GM23338 (cell line): ENCODE measurements around the gene MORC4. TPM values are rescaled to one million over a fixed set of nuclear protein-coding genes. Genes with fewer than 3 reads are reported as not detected.

Experiments used
- ATAC-seq: fragments of 200-7000 bp; cut with Tn5 transposase; 3 replicates; pipeline ENCODE4 v1.9.1; 2020
- DNase-seq: peaks from one replicate; pipeline ENCODE4 v3.0.0-alpha.2; 2015; ENCODE audit warnings: low spot score
- H2AFZ ChIP-seq: fragments of 200-600 bp; sonication (generic); 2 replicates; pipeline ENCODE4 v1.8.0; 2016; ENCODE audit warnings: antibody characterized with exemption, mild to moderate bottlenecking, moderate library complexity
- H3F3A ChIP-seq: fragments of 200-600 bp; sonication (generic); replicated peaks from 2 replicates; pipeline ENCODE4 v1.8.0; 2017; ENCODE audit warnings: antibody characterized with exemption, mixed run types, low read depth
- H3K27ac ChIP-seq: fragments of 200-600 bp; sonication (generic); 2 replicates; pipeline ENCODE4 v1.6.1; 2016; ENCODE audit warnings: low read depth
- H3K27me3 ChIP-seq: fragments of 200-600 bp; sonication (generic); 2 replicates; pipeline ENCODE4 v1.8.0; 2016; ENCODE audit warnings: mild to moderate bottlenecking, mixed run types, moderate library complexity; ENCODE audit not compliant: insufficient read depth
- H3K36me3 ChIP-seq: fragments of 200-600 bp; sonication (generic); 2 replicates; pipeline ENCODE4 v1.8.0; 2016; ENCODE audit warnings: mild to moderate bottlenecking; ENCODE audit not compliant: insufficient read depth
- H3K4me1 ChIP-seq: fragments of 200-600 bp; sonication (generic); 2 replicates; pipeline ENCODE4 v1.8.0; 2016; ENCODE audit warnings: mild to moderate bottlenecking, moderate library complexity; ENCODE audit not compliant: insufficient read depth
- H3K4me2 ChIP-seq: fragments of 200-600 bp; sonication (generic); 2 replicates; pipeline ENCODE4 v1.7.1; 2017; ENCODE audit warnings: mixed run types
- H3K4me3 ChIP-seq: fragments of 200-600 bp; sonication (generic); 2 replicates; pipeline ENCODE4 v1.6.1; 2016; ENCODE audit warnings: mixed run types
- H3K79me2 ChIP-seq: fragments of 200-600 bp; sonication (generic); replicated peaks from 2 replicates; pipeline ENCODE4 v1.8.0; 2017; ENCODE audit warnings: mild to moderate bottlenecking; ENCODE audit not compliant: insufficient read depth
- H3K9me2 ChIP-seq: fragments of 200-600 bp; sonication (generic); 2 replicates; pipeline ENCODE4 v1.8.0; 2017; ENCODE audit not compliant: insufficient read depth
- H4K20me1 ChIP-seq: fragments of 200-600 bp; sonication (generic); replicated peaks from 2 replicates; pipeline ENCODE4 v1.8.0; 2017; ENCODE audit warnings: mild to moderate bottlenecking; ENCODE audit not compliant: insufficient read depth
- H3K27ac Mint-ChIP-seq: 2 replicates; pipeline ENCODE4 v1.8.0; 2020; ENCODE audit warnings: inconsistent platforms, mild to moderate bottlenecking, moderate library complexity, mixed read lengths
- H3K27me3 Mint-ChIP-seq: 3 replicates; pipeline ENCODE4 v1.8.0; 2022; ENCODE audit warnings: low read depth, mild to moderate bottlenecking, moderate library complexity, mixed read lengths, inconsistent platforms; ENCODE audit not compliant: insufficient read depth, poor library complexity
- H3K36me3 Mint-ChIP-seq: 3 replicates; pipeline ENCODE4 v1.8.0; 2021; ENCODE audit warnings: low read depth, mild to moderate bottlenecking, inconsistent platforms, moderate library complexity, mixed read lengths
- H3K4me1 Mint-ChIP-seq: 3 replicates; pipeline ENCODE4 v1.8.0; 2020; ENCODE audit warnings: mild to moderate bottlenecking, inconsistent platforms, mixed read lengths
- H3K4me3 Mint-ChIP-seq: 3 replicates; pipeline ENCODE4 v1.8.0; 2021; ENCODE audit warnings: moderate library complexity, mild to moderate bottlenecking, inconsistent platforms, mixed read lengths
- H3K9me3 Mint-ChIP-seq: 3 replicates; pipeline ENCODE4 v1.8.0; 2020; ENCODE audit warnings: moderate library complexity, mild to moderate bottlenecking, inconsistent platforms, mixed read lengths
- CREB1 ChIP-seq: fragments of 250-450 bp; sonication (Bioruptor Pico); IDR thresholded peaks from 2 replicates; pipeline ENCODE4 v1.5.0; 2020; ENCODE audit warnings: low read depth, mild to moderate bottlenecking, moderate library complexity
- EZH2phosphoT487 ChIP-seq: fragments of 200-600 bp; sonication (generic); IDR thresholded peaks from one replicate; pipeline ENCODE4 v1.8.1; 2018; ENCODE audit warnings: antibody characterized with exemption; ENCODE audit not compliant: unreplicated experiment
- JUNB ChIP-seq: IDR thresholded peaks from one replicate; pipeline ENCODE4 v1.6.1; 2016; ENCODE audit warnings: antibody characterized with exemption; ENCODE audit not compliant: unreplicated experiment
- NANOG ChIP-seq: IDR thresholded peaks from 2 replicates; pipeline ENCODE4 v1.6.1; 2016; ENCODE audit warnings: antibody characterized with exemption, borderline replicate concordance
- POLR2AphosphoS5 ChIP-seq: IDR thresholded peaks from 2 replicates; pipeline ENCODE4 v1.6.1; 2016; ENCODE audit warnings: antibody characterized with exemption, low read depth
- STAT1 ChIP-seq: IDR thresholded peaks from one replicate; pipeline ENCODE4 v1.6.1; 2016; ENCODE audit warnings: antibody characterized with exemption; ENCODE audit not compliant: unreplicated experiment
- ZNF114 ChIP-seq: fragments of 250-450 bp; sonication (Bioruptor Pico); IDR thresholded peaks from 2 replicates; pipeline ENCODE4 v1.5.0; 2020; ENCODE audit warnings: mild to moderate bottlenecking, moderate library complexity
- polyA plus RNA-seq: library from polyadenylated mRNA; unstranded; fragments of >200 nt; fragmentation: Nextera tagmentation; extraction: Ambion mirVana; gene quantifications from 2 replicates; pipeline ENCODE4 v1.2.1, GENCODE V29; 2016
- total RNA-seq: library from RNA; depleted of rRNA; stranded (reverse); fragments of >200 nt; shearing (Covaris generic); gene quantifications from 2 replicates; pipeline ENCODE4 v1.2.3, GENCODE V29; 2014
- TF ChIP-seq, protein P1 (sequence below): IDR thresholded peaks from 2 replicates; pipeline ENCODE4 v1.6.1; 2016; ENCODE audit warnings: antibody characterized with exemption
- TF ChIP-seq, protein P2 (sequence below): IDR thresholded peaks from one replicate; pipeline ENCODE4 v1.6.1; 2018; ENCODE audit warnings: antibody characterized with exemption; ENCODE audit not compliant: unreplicated experiment
- TF ChIP-seq, protein P3 (sequence below): fragments of 250-450 bp; sonication (Bioruptor Pico); IDR thresholded peaks from 2 replicates; pipeline ENCODE4 v1.5.0; 2020; ENCODE audit warnings: mild to moderate bottlenecking, moderate library complexity

Gene MORC4
- total and polyA plus RNA-seq, 2 experiments from 2014 or later = 1.6 to 1.7 TPM

DNA sequence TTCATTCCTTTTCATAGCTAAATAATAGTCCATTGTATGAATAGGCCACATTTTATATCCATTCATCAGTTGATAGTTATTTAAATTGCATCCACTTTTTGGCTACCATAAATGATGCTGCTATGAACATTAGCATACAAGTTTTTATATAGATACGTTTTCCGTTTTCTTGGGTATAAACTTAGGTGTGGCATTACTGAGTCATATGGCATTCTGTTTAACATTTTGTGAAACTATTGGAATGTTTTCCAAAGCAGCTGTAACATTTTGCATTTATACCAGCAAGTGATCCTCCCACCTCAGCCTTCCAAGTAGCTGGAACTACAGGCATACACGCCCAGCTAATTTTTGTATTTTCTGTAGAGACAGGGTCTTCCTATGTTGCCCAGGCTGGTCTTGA, 53.5 kb downstream of the MORC4 start:
- no peaks in the 10 kb centered on the region for H3F3A ChIP-seq
- no peaks in the 10 kb centered on the region for H3K4me1 Mint-ChIP-seq
- no peaks in the 10 kb centered on the region for H3K27me3 Mint-ChIP-seq
- H4K20me1 ChIP-seq = no peaks in the 10 kb centered on the region
- no peaks in the 10 kb centered on the region for H3K27me3 ChIP-seq
- H3K79me2 ChIP-seq = no peaks in the 10 kb centered on the region
- no peak overlapping the region for H3K27ac Mint-ChIP-seq
- H3K4me2 ChIP-seq = no peak overlapping the region
- H3K4me1 ChIP-seq = no peaks in the 10 kb centered on the region
- H2AFZ ChIP-seq = no peak overlapping the region
- no peak overlapping the region for H3K4me3 Mint-ChIP-seq
- H3K9me2 ChIP-seq = no peaks in the 10 kb centered on the region
- H3K36me3 ChIP-seq = no peaks in the 10 kb centered on the region
- TF ChIP-seq, protein P1, sequence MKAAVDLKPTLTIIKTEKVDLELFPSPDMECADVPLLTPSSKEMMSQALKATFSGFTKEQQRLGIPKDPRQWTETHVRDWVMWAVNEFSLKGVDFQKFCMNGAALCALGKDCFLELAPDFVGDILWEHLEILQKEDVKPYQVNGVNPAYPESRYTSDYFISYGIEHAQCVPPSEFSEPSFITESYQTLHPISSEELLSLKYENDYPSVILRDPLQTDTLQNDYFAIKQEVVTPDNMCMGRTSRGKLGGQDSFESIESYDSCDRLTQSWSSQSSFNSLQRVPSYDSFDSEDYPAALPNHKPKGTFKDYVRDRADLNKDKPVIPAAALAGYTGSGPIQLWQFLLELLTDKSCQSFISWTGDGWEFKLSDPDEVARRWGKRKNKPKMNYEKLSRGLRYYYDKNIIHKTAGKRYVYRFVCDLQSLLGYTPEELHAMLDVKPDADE = no peak
- no peak for TF ChIP-seq EZH2phosphoT487
- no peak for TF ChIP-seq STAT1
- no peak for TF ChIP-seq NANOG
- TF ChIP-seq CREB1 = no peak
- no peak for TF ChIP-seq ZNF114 (CRISPR knock-in tag)
- TF ChIP-seq, protein P2, sequence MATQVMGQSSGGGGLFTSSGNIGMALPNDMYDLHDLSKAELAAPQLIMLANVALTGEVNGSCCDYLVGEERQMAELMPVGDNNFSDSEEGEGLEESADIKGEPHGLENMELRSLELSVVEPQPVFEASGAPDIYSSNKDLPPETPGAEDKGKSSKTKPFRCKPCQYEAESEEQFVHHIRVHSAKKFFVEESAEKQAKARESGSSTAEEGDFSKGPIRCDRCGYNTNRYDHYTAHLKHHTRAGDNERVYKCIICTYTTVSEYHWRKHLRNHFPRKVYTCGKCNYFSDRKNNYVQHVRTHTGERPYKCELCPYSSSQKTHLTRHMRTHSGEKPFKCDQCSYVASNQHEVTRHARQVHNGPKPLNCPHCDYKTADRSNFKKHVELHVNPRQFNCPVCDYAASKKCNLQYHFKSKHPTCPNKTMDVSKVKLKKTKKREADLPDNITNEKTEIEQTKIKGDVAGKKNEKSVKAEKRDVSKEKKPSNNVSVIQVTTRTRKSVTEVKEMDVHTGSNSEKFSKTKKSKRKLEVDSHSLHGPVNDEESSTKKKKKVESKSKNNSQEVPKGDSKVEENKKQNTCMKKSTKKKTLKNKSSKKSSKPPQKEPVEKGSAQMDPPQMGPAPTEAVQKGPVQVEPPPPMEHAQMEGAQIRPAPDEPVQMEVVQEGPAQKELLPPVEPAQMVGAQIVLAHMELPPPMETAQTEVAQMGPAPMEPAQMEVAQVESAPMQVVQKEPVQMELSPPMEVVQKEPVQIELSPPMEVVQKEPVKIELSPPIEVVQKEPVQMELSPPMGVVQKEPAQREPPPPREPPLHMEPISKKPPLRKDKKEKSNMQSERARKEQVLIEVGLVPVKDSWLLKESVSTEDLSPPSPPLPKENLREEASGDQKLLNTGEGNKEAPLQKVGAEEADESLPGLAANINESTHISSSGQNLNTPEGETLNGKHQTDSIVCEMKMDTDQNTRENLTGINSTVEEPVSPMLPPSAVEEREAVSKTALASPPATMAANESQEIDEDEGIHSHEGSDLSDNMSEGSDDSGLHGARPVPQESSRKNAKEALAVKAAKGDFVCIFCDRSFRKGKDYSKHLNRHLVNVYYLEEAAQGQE = no peak
- TF ChIP-seq, protein P3, sequence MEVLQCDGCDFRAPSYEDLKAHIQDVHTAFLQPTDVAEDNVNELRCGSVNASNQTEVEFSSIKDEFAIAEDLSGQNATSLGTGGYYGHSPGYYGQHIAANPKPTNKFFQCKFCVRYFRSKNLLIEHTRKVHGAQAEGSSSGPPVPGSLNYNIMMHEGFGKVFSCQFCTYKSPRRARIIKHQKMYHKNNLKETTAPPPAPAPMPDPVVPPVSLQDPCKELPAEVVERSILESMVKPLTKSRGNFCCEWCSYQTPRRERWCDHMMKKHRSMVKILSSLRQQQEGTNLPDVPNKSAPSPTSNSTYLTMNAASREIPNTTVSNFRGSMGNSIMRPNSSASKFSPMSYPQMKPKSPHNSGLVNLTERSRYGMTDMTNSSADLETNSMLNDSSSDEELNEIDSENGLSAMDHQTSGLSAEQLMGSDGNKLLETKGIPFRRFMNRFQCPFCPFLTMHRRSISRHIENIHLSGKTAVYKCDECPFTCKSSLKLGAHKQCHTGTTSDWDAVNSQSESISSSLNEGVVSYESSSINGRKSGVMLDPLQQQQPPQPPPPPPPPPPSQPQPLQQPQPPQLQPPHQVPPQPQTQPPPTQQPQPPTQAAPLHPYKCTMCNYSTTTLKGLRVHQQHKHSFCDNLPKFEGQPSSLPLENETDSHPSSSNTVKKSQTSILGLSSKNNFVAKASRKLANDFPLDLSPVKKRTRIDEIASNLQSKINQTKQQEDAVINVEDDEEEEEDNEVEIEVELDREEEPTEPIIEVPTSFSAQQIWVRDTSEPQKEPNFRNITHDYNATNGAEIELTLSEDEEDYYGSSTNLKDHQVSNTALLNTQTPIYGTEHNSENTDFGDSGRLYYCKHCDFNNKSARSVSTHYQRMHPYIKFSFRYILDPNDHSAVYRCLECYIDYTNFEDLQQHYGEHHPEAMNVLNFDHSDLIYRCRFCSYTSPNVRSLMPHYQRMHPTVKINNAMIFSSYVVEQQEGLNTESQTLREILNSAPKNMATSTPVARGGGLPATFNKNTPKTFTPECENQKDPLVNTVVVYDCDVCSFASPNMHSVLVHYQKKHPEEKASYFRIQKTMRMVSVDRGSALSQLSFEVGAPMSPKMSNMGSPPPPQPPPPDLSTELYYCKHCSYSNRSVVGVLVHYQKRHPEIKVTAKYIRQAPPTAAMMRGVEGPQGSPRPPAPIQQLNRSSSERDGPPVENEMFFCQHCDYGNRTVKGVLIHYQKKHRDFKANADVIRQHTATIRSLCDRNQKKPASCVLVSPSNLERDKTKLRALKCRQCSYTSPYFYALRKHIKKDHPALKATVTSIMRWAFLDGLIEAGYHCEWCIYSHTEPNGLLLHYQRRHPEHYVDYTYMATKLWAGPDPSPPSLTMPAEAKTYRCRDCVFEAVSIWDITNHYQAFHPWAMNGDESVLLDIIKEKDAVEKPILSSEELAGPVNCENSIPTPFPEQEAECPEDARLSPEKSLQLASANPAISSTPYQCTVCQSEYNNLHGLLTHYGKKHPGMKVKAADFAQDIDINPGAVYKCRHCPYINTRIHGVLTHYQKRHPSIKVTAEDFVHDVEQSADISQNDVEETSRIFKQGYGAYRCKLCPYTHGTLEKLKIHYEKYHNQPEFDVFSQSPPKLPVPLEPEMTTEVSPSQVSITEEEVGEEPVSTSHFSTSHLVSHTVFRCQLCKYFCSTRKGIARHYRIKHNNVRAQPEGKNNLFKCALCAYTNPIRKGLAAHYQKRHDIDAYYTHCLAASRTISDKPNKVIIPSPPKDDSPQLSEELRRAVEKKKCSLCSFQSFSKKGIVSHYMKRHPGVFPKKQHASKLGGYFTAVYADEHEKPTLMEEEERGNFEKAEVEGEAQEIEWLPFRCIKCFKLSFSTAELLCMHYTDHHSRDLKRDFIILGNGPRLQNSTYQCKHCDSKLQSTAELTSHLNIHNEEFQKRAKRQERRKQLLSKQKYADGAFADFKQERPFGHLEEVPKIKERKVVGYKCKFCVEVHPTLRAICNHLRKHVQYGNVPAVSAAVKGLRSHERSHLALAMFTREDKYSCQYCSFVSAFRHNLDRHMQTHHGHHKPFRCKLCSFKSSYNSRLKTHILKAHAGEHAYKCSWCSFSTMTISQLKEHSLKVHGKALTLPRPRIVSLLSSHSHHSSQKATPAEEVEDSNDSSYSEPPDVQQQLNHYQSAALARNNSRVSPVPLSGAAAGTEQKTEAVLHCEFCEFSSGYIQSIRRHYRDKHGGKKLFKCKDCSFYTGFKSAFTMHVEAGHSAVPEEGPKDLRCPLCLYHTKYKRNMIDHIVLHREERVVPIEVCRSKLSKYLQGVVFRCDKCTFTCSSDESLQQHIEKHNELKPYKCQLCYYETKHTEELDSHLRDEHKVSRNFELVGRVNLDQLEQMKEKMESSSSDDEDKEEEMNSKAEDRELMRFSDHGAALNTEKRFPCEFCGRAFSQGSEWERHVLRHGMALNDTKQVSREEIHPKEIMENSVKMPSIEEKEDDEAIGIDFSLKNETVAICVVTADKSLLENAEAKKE (CRISPR knock-in tag) = no peak
- TF ChIP-seq JUNB = no peak
- TF ChIP-seq POLR2AphosphoS5 = no peak
- ATAC-seq = no peak
- no peak for DNase-seq
- H3K4me3 ChIP-seq = no peak overlapping the region
- H3K27ac ChIP-seq = no peak overlapping the region
- no peaks in the 10 kb centered on the region for H3K9me3 Mint-ChIP-seq
- peaks cover 3% of the 10 kb centered on the region; the same call in 1 of the 3 replicates for H3K36me3 Mint-ChIP-seq
